ENCODE results near the gene GFRA4. TPM values are rescaled to one million over a fixed set of nuclear protein-coding genes. Genes with fewer than 3 reads are reported as not detected.
A peak's percentile ranks its signal among the peaks of the same experiment; 100 is the strongest.

Gene GFRA4
- total RNA-seq, 1 donor from 2014 or later, result not detected

DNA sequence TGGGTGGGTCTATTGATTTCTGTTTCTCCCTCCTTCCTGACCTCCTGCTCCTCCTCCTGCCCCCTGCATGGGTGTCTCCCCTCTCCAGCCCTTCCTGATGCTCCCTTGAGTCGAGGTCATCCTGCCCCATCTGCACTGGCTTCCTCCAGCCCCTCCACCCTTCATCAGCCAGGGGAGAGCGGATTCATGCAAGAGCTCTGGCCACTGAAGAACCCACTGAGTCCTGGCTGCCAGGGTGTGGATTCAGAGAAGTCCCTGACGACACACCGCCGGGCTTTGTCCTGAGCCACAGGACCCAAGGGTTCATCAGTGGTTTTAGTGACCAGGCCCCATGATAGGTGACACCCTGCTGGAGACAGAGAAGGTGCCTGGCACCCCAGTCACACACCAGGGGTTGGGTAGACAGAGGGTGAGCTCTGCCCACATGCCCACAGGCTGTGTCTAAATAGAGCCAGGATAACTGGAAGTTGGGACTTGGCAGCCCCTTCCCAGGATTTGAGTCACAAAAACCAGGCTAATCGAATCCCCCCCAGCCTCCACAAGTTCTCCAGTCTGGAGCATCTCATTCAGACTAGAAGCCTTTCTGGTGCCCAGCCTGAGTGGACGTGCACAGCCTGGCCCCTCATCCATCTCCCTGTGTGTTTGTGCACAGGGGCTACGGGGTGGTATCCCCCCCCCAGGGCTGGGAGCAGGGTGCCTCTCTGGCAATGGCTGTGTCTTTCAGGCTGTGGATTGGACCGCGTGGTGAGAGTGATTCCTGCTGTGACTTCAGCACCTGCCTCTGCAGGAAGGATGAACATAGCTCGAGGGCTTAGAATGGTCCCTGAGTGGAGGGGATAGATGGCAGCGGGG, 1.2 kb downstream of the GFRA4 start:
- peak; percentile 49 for DNase-seq
- H3K27me3 ChIP-seq, result peaks cover 41% of the 10 kb centered on the region

DNA sequence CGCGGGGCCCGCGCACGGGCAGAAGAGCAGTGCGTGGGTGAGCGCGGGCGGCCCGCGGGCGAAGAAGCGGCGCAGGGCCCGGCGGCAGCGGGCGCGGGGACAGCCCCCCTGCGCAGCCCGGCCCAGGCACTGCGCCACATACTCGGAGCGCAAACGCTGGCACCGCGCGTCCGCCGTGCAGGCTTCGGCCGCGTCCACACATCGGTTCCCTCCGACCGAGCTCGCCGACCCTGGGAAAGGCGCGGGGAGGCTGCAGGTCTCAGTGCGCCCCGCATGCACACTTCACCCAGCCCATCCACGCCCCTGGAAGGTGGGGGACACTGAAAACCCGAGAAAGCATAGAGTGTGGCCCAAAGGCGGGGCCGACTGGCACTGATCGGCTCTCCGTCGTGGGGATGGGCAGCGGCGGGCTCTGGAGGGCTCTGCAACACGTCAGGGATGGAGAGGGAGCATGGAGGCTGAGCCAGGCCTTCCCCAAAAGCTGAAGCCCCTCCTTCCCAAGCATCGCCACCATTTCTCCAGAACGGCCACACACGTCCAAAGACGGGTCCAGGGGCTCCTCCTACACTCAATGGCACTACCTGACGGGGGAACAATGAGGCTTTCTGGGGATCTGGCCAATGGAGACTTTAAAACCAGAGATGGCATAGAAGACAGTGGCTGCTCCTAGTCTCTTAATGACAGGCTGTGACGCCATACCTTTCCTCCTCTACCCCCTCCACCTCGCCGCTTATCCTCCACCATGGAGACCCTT, 2.0 kb downstream of the GFRA4 start:
- peak; percentile 61 for DNase-seq
- H3K4me1 ChIP-seq, result no peaks in the 10 kb centered on the region
- no peaks in the 10 kb centered on the region for H3K9me3 ChIP-seq
- intact Hi-C loops (cut with DNase I), result no loop called here
- H3K4me3 ChIP-seq, result no peak overlapping the region
- ATAC-seq, result no peak
- H3K27me3 ChIP-seq, result peaks cover 41% of the 10 kb centered on the region
- no peak overlapping the region for H3K27ac ChIP-seq
- TF ChIP-seq, protein P1, sequence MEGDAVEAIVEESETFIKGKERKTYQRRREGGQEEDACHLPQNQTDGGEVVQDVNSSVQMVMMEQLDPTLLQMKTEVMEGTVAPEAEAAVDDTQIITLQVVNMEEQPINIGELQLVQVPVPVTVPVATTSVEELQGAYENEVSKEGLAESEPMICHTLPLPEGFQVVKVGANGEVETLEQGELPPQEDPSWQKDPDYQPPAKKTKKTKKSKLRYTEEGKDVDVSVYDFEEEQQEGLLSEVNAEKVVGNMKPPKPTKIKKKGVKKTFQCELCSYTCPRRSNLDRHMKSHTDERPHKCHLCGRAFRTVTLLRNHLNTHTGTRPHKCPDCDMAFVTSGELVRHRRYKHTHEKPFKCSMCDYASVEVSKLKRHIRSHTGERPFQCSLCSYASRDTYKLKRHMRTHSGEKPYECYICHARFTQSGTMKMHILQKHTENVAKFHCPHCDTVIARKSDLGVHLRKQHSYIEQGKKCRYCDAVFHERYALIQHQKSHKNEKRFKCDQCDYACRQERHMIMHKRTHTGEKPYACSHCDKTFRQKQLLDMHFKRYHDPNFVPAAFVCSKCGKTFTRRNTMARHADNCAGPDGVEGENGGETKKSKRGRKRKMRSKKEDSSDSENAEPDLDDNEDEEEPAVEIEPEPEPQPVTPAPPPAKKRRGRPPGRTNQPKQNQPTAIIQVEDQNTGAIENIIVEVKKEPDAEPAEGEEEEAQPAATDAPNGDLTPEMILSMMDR (IDR thresholded peaks at IDR 0.05), result no peak
- H3K36me3 ChIP-seq, result no peaks in the 10 kb centered on the region

More for the DNA sequence above, 1.2 kb downstream of the GFRA4 start:
- TF ChIP-seq, protein P1 (IDR thresholded peaks at IDR 0.05), result no peak
- Histone ChIP-seq H3K4me3 (no peak overlapping the region), H3K9me3 (no peaks in the 10 kb centered on the region), H3K4me1 (no peaks in the 10 kb centered on the region), H3K36me3 (no peaks in the 10 kb centered on the region), H3K27ac (no peak overlapping the region)
- intact Hi-C loops (cut with DNase I), result no loop called here
- ATAC-seq, result no peak

DNA sequence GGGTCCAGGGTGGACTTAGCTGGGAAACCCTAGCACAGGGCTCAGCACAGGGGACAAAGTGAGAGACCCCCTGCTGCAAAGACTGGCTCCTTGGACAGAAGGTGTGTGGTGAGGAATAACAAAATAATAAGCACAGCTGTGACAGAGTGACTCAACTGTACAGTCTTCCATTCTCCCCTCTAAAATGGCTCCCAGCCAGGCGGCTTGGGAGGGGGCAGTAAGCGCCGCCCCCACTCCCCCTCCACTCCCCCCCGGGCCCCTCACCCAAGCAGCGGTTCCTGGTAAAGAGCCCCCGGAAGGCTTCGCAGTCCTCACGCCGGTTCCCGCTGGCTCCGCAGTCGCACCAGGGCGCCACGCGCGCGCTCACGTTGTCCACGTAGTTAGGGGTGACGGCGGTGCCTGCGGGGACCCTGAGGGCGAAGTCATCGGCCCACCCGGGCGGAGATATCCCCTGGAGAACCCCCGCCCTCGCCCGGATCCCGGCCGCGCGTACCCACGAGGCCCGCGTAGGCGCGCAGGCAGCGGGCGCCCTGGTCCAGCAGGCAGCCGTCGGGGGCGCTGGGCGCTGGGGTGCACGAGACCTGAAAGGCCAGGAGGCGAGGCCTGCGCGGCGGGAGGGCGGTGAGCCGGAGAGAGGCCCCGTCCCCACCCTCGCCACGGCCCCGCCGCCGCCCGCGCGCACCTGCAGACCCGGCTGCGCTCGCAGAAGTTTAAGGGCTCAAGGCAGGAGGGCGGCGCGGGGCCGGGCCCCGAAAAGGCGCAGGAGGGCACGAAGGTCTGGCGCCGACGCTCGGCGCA, 2.7 kb downstream of the GFRA4 start:
- Histone ChIP-seq H3K4me3 (no peak overlapping the region), H3K27me3 (peaks cover 41% of the 10 kb centered on the region), H3K9me3 (no peaks in the 10 kb centered on the region), H3K36me3 (no peaks in the 10 kb centered on the region), H3K4me1 (no peaks in the 10 kb centered on the region), H3K27ac (no peak overlapping the region)
- TF ChIP-seq, protein P1 (IDR thresholded peaks at IDR 0.05), result no peak
- ATAC-seq (no peak), DNase-seq (peak; percentile 54)
- intact Hi-C loops (cut with DNase I), result no loop called here

DNA sequence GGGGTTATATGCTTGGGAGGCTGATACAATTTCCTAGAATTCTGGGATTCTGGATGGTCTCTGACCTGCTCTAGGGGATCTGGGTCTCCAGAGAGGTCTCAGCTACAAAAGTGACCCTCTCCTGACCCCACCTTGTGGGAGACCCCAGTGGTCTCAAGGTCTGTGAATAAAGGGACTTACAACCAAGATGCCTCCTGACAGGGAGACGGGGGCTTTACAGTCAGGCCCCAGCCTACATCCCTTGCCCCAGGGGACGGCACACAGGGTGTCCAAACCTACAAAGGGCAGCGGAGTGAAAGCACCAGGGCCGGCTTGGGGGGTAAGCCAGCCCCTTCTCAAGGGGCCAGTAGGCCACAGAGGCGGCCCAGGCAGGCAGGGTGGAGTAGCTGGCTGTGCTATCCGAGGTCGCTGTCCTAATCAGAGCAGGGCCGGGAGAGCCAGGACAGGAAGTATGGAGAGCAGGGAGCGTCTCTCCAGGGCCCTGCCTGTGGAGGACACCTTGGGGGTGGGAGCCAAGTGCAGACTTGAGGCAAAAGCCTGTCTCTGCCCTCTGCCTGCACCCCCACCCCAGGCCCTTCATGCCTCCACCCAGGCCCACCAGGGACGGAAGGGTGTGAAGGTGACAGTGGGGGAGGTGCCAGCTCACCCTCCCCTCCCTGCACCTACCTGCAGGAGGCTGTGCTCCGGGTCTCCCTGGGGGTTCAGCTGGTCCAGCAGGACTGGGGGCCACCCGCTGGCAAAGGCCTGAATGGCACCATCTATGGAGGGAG, 3.5 kb downstream of the GFRA4 start:
- H3K36me3 ChIP-seq, result no peaks in the 10 kb centered on the region
- ATAC-seq (no peak), DNase-seq (peak; percentile 63)
- no peak overlapping the region for H3K4me3 ChIP-seq
- peaks cover 41% of the 10 kb centered on the region for H3K27me3 ChIP-seq
- intact Hi-C loops (cut with DNase I), result no loop called here
- no peaks in the 10 kb centered on the region for H3K4me1 ChIP-seq
- H3K27ac ChIP-seq, result no peak overlapping the region
- no peaks in the 10 kb centered on the region for H3K9me3 ChIP-seq
- TF ChIP-seq, protein P1 (IDR thresholded peaks at IDR 0.05), result no peak

All from upper lobe of right lung (tissue), 1 donor.